Memory B cell (primary cell): ENCODE results near the gene CLECL1.
"Not testable (repeated sequence)": the region's sequence is repeated elsewhere in the genome, so short reads cannot be mapped to it uniquely, and the experiment has no call there.

Experiments
- ATAC-seq: fragments of 150-1000 bp; cut with Tn5 transposase; 2 replicates; pipeline ENCODE4 v1.10.0; 2021; ENCODE audit warnings: low read depth, mild to moderate bottlenecking, moderate library complexity
- DNase-seq, 2 donors: peaks; one replicate each; pipeline ENCODE4 v3.0.0; 2022; ENCODE audit warnings: low spot score in 2 of 2
- H3K27ac Mint-ChIP-seq: one replicate; pipeline ENCODE4 v1.8.0; 2022; ENCODE audit warnings: mild to moderate bottlenecking, moderate library complexity, mixed read lengths
- H3K27me3 Mint-ChIP-seq: one replicate; pipeline ENCODE4 v1.8.0; 2022; ENCODE audit warnings: mixed read lengths
- H3K36me3 Mint-ChIP-seq: one replicate; pipeline ENCODE4 v1.8.0; 2022; ENCODE audit warnings: mild to moderate bottlenecking, mixed read lengths
- H3K4me1 Mint-ChIP-seq: one replicate; pipeline ENCODE4 v1.8.0; 2022; ENCODE audit warnings: mixed read lengths
- H3K4me3 Mint-ChIP-seq: one replicate; pipeline ENCODE4 v1.8.0; 2022; ENCODE audit warnings: mild to moderate bottlenecking, moderate library complexity, mixed read lengths
- H3K9me3 Mint-ChIP-seq: one replicate; pipeline ENCODE4 v1.8.0; 2022; ENCODE audit warnings: mixed read lengths

Gene CLECL1

DNA sequence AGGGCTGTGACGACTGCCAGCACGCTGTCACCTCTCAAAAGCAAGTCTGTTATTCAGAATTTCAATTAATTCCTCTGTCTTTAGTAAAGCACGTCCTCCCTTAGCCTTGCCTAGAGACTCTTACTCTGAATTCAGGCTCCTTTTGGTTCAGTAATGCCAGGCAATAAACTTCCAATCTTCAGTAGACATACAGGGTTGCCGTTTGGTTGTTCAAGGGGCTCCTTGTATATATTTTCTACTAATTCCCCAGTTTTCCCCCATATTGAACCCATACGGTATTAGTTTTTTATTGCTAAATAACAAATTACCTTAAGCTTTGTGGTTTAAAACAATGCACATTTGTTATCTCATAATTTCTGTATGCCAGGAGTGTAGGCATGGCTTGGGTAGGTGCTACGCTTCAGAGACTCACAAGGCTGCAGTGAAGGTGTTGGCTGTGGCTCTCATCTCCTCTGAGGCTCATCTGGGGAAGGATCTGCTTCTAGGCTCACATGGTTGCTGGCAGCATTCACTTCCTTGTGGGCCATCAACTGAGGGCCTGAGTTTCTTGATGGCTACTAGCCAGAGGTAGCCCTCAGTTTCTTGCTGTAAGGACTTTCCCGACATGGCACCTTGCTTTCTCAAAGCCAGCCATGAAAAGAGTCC lies 7.3 kb upstream of the CLECL1 start:
- ATAC-seq (peak; percentile 66), DNase-seq (no peak)
- no peaks in the 10 kb centered on the region for H3K27me3 Mint-ChIP-seq
- peaks cover 7% of the 10 kb centered on the region for H3K36me3 Mint-ChIP-seq
- H3K9me3 Mint-ChIP-seq = no peaks in the 10 kb centered on the region
- H3K27ac Mint-ChIP-seq = peak overlapping the region; percentile 96
- H3K4me3 Mint-ChIP-seq = peak overlapping the region; percentile 80
- H3K4me1 Mint-ChIP-seq = peaks cover 47% of the 10 kb centered on the region

DNA sequence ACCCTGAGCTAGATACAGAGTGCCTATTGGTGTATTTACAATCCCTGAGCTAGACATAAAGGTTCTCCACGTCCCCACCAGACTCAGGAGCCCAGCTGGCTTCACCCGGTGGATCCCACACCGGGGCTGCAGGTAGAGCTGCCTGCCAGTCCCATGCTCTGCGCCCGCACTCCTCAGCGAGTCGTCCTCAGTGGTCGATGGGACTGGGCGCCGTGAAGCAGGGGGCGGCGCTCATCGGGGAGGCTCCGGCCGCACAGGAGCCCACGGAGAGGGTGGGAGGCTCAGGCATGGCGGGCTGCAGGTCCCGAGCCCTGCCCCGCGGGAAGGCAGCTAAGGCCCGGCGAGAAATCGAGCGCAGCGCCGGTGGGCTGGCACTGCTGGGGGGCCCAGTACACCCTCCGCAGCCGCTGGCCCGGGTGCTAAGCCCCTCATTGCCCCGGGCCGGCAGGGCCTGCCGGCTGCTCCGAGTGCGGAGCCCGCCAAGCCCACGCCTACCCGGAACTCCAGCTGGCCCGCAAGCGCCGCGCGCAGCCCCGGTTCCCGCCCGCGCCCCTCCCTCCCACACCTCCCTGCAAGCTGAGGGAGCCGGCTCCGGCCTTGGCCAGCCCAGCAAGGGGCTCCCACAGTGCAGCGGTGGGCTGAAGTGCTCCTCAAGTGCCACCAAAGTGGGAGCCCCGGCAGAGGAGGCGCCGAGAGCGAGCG lies 6.7 kb upstream of the CLECL1 start:
- ATAC-seq, H3K36me3 Mint-ChIP-seq, H3K27me3 Mint-ChIP-seq, DNase-seq, H3K9me3 Mint-ChIP-seq: not testable (repeated sequence)
- H3K27ac Mint-ChIP-seq = peak overlapping the region; percentile 96
- peak overlapping the region; percentile 80 for H3K4me3 Mint-ChIP-seq
- H3K4me1 Mint-ChIP-seq = peaks cover 43% of the 10 kb centered on the region

DNA sequence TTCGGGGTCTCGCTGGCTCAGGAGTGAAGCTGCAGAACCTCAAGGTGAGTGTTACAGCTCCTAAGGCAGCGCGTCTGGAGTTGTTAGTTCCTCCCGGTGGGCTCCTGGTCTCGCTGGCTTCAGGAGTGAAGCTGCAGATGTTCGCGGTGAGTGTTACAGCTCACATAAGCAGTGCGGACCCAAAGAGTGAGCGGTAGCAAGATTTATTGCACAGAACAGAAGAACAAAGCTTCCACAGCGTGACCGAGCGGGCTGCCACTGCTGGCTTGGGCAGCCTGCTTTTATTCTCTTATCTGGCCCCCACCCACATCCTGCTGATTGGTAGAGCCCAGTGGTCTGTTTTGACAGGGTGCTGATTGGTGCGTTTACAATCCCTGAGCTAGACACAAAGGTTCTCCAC lies 6.0 kb upstream of the CLECL1 start:
- H3K36me3 Mint-ChIP-seq, H3K27me3 Mint-ChIP-seq, H3K9me3 Mint-ChIP-seq, ATAC-seq, DNase-seq: not testable (repeated sequence)
- H3K4me1 Mint-ChIP-seq = peaks cover 43% of the 10 kb centered on the region
- peak overlapping the region; percentile 66 for H3K4me3 Mint-ChIP-seq
- H3K27ac Mint-ChIP-seq = peak overlapping the region; percentile 88

DNA sequence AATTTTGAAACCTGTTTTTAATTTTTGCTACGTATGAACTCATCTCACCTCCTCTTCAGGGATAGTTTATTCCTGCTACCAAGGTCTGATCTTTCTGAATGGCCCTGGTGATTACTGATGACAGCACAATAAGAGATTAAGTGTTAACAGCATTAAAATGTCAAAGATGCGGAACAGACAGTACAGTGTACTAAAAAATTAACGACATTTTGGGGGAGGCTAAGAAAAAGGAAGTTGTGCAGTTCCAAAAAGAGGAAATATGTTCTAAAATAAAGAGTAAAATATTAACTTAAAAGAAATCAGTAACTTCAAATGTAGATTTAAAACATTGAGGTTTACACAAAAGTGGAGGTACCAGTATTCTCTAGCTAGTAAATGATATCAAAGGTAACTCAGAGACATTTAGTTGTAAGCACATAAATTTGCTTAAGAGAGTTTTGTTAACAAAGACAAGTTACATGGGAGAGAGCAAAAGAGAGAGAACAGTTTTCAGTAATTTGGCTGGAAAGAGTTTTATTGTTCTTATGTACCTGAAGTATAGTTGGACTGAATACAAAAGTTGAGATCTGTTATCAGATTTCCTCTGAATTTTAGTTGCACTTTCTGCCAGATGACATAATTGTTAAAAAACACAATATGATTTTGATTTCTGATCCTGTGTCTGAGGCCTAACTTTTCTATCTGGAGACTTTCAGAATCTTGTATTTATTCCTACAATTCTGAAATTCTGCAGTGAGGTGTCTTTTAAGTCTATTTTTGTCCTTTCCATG lies 4.2 kb upstream of the CLECL1 start:
- no peaks in the 10 kb centered on the region for H3K9me3 Mint-ChIP-seq
- no peaks in the 10 kb centered on the region for H3K27me3 Mint-ChIP-seq
- peak overlapping the region; percentile 32 for H3K4me3 Mint-ChIP-seq
- H3K27ac Mint-ChIP-seq = peak overlapping the region; percentile 88
- peaks cover 6% of the 10 kb centered on the region for H3K36me3 Mint-ChIP-seq
- no peak for DNase-seq
- peaks cover 44% of the 10 kb centered on the region for H3K4me1 Mint-ChIP-seq
- peak; percentile 45 for ATAC-seq

DNA sequence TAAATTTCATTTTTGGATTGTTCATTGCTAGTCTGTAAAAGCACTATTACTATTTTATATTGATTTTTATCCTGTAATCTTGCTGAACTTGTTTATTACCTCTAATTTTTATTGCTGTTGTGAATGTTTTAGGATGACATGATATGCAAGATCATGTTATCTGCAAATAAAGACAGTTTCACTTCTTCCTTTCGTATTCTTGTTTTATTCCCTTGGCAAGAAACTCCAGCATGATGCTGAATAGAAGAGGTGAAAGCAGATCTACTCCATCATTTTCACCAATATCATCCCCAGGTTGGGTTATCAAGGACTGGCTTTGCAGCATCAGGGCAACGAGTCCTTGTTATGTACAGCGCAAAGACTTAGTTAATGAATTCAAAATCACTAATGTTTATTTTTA lies 2.7 kb upstream of the CLECL1 start:
- peak overlapping the region; percentile 37 for H3K4me3 Mint-ChIP-seq
- ATAC-seq (no peak), DNase-seq (no peak)
- H3K9me3 Mint-ChIP-seq = no peaks in the 10 kb centered on the region
- H3K27me3 Mint-ChIP-seq = no peaks in the 10 kb centered on the region
- H3K4me1 Mint-ChIP-seq = peaks cover 37% of the 10 kb centered on the region
- peaks cover 6% of the 10 kb centered on the region for H3K36me3 Mint-ChIP-seq
- H3K27ac Mint-ChIP-seq = peak overlapping the region; percentile 82

DNA sequence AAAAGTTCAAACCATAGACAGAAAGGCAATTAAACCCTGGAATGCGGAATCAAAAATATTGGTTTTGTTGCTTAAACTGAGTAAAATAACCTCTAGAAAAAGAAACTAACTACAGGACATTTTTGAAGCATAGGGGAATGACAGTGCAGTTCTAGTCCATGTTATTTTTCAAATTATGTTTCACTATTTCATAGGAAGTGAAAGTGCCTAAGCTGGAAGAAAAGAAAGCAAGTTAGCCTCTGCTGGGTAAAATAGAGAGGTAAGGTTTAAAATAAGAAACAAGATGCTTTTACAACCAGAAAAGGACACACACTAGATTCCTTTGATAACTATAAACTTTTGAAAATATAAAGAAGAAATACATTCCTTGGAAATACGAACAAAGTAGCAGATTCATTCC lies 1.1 kb downstream of the CLECL1 start:
- Mint-ChIP-seq H3K4me3 (peak overlapping the region; percentile 94), H3K36me3 (peaks cover 6% of the 10 kb centered on the region), H3K27me3 (no peaks in the 10 kb centered on the region), H3K4me1 (peaks cover 27% of the 10 kb centered on the region), H3K9me3 (no peaks in the 10 kb centered on the region), H3K27ac (peak overlapping the region; percentile 99)
- ATAC-seq = peak; percentile 72
- no peak for DNase-seq

DNA sequence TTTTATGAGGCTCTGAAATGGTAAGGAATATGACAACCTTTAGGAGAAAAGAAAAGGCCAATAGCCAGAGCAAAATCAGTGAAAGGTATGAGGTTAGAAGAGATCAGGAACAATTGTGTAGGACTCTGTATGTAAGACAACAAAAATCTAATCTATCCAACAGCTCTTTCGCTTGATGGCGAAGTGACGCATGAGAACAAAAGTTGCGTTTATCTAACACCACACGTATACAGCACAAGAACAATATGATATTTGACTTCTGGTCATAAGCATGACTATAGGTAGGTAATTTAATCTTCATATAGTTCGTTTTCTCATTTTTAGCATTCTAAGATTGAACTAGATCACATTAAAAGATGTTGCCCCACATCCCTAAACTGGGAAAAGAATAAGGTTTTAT lies 1.5 kb downstream of the CLECL1 start:
- ATAC-seq = peak; percentile 23
- Mint-ChIP-seq H3K4me1 (peaks cover 24% of the 10 kb centered on the region), H3K36me3 (peaks cover 6% of the 10 kb centered on the region), H3K27me3 (no peaks in the 10 kb centered on the region), H3K9me3 (no peaks in the 10 kb centered on the region), H3K27ac (peak overlapping the region; percentile 99), H3K4me3 (peak overlapping the region; percentile 94)
- no peak for DNase-seq

DNA sequence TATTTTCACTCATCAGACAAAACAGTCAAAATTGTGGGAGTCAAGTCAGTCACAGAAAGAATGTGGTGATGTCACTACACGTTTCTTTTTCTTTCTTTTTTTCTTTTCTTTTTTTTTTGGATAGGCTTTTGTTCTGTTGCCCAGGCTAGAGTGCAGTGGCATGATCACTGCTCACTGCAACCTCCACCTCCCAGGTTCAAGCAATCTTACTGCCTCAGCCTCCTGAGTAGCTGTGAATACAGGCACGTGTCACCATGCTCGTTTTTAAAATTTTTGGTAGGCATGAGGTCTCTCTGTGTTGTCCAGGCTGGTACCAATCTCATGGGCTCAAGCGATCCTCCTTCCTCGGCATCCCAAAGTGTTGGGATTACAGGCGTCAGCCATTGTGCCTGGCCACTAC lies 2.3 kb downstream of the CLECL1 start:
- H3K4me1 Mint-ChIP-seq = peaks cover 25% of the 10 kb centered on the region
- H3K9me3 Mint-ChIP-seq = no peaks in the 10 kb centered on the region
- peak overlapping the region; percentile 99 for H3K27ac Mint-ChIP-seq
- no peaks in the 10 kb centered on the region for H3K27me3 Mint-ChIP-seq
- H3K4me3 Mint-ChIP-seq = peak overlapping the region; percentile 94
- DNase-seq (no peak), ATAC-seq (no peak)
- H3K36me3 Mint-ChIP-seq = peaks cover 6% of the 10 kb centered on the region

DNA sequence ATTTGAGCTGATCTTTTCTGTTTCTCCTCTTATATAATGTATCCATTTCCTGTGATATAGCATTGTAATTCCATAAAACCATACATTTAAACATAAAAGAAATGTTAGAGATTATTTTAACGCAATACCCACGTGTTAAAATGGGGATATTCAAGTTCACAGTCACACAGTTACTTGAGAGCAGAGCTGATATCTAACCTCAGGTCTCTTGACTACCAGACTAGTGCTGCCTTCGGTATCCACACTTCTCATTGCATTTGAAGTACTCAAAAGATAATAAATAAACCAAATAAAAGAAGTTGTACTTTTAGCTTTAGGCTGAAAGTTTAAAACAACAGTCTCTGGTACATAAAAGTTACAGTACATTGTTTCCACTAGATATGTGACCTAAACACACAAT lies 2.9 kb downstream of the CLECL1 start:
- ATAC-seq (peak; percentile 22), DNase-seq (no peak)
- H3K4me3 Mint-ChIP-seq = peak overlapping the region; percentile 83
- peaks cover 6% of the 10 kb centered on the region for H3K36me3 Mint-ChIP-seq
- peaks cover 24% of the 10 kb centered on the region for H3K4me1 Mint-ChIP-seq
- no peaks in the 10 kb centered on the region for H3K27me3 Mint-ChIP-seq
- H3K27ac Mint-ChIP-seq = peak overlapping the region; percentile 99
- H3K9me3 Mint-ChIP-seq = no peaks in the 10 kb centered on the region

DNA sequence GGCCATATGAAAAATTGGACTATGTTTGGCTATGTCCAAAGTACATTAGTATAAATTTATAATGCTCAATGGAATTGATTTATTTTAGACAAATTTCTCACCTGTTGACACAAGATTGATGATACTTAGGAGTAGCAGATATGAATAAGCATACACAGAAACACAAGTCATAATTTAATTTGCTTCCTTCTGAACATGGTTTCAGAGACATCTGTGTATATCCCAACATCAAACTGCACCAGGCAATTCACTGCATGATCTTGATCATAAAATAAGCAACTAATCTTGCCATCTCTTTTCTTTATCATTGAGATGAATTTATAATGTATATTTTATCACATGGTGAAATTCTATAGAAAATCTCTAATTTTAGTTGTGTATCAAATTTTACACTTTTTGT lies 3.8 kb downstream of the CLECL1 start:
- H3K4me1 Mint-ChIP-seq = peaks cover 26% of the 10 kb centered on the region
- peaks cover 8% of the 10 kb centered on the region for H3K36me3 Mint-ChIP-seq
- peak overlapping the region; percentile 83 for H3K4me3 Mint-ChIP-seq
- no peak for ATAC-seq
- peak overlapping the region; percentile 99 for H3K27ac Mint-ChIP-seq
- no peaks in the 10 kb centered on the region for H3K27me3 Mint-ChIP-seq
- no peaks in the 10 kb centered on the region for H3K9me3 Mint-ChIP-seq
- no peak for DNase-seq

DNA sequence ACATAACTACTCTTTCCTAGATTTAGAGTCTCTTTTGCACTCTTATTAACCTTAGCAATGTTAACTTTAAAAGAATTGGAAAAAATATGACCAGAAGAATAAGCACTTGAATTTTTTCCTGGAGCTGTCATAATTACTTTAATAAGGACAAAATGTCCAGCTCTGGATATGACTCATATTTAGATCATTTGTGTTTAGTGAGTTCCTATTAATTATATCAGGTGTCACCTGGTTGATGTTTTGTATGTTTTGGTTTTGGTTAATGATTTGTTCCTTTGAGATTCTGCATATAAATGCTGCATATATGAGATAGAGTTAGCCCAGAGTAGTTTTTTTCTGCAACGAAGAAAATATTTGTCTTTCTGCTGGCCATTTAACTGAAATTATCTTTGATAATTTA lies 5.1 kb downstream of the CLECL1 start:
- DNase-seq (no peak), ATAC-seq (no peak)
- Mint-ChIP-seq H3K4me1 (peaks cover 25% of the 10 kb centered on the region), H3K9me3 (no peaks in the 10 kb centered on the region), H3K36me3 (peaks cover 12% of the 10 kb centered on the region), H3K4me3 (peak overlapping the region; percentile 79), H3K27me3 (no peaks in the 10 kb centered on the region), H3K27ac (peak overlapping the region; percentile 92)

DNA sequence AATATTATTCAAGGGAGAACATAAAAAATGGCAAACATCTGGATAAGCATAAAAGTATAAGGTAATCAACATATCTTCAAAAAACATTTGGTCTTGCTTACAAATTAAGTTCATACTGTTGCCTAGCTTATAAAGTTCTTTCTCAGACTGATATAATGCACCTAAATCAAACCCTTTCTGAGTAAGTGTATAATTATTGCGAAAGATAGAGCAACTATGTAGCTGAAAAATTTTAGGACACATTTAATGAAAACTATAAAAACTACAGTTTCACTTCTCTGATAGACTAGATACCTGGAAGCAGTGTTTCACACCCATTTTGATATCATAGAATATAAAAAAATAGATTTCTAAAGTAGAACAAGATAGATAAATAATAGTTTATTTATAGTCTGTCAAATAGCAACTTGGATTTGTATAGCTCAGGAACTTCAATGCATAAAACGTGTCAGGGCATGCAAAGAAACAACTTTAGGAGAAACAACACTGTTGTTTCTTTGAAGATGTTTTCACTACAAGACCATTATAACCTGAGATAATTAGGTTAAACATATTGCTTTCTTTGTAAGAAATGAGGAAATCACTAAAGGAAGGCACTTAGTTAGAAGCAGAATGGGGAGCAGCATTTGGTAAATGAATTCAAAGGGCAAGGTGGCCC lies 7.6 kb downstream of the CLECL1 start:
- Mint-ChIP-seq H3K27ac (peak overlapping the region; percentile 92), H3K27me3 (no peaks in the 10 kb centered on the region), H3K4me3 (peak overlapping the region; percentile 77), H3K4me1 (peaks cover 37% of the 10 kb centered on the region), H3K9me3 (no peaks in the 10 kb centered on the region), H3K36me3 (peaks cover 21% of the 10 kb centered on the region)
- no peak for ATAC-seq
- DNase-seq = no peak

DNA sequence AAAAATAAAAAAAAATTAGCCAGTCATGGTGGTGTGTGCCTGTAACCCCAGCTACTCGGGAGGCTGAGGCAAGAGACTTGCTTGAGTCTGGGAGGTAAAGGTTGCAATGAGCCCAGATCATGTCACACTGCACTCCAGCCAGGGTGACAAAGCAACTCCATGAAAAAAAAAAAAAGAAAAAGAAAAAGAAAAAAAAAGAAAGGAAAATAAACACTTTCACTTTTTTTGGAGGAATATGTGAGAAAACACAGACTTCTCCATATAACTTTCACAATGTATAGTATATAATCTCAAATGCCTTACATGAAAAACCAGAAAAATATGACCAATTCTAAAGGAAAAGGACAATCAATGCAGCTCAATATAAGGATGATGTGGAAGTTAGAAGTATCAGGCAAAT lies 8.9 kb downstream of the CLECL1 start:
- H3K4me3 Mint-ChIP-seq = peak overlapping the region; percentile 71
- peak overlapping the region; percentile 92 for H3K27ac Mint-ChIP-seq
- H3K27me3 Mint-ChIP-seq = no peaks in the 10 kb centered on the region
- peaks cover 42% of the 10 kb centered on the region for H3K4me1 Mint-ChIP-seq
- no peak for DNase-seq
- no peak for ATAC-seq
- H3K36me3 Mint-ChIP-seq = peaks cover 26% of the 10 kb centered on the region
- H3K9me3 Mint-ChIP-seq = no peaks in the 10 kb centered on the region
